Esophagus mucosa (tissue), 1 donor: ENCODE data around the gene SH3PXD2B. TPM values are rescaled to one million over a fixed set of nuclear protein-coding genes. Genes with fewer than 3 reads are reported as not detected.

Experiments used
- total RNA-seq: library from RNA; stranded (reverse); gene quantifications from one replicate; pipeline ENCODE4 v1.2.4, GENCODE V29; 2023
- donor health status: DM: yes; HTN: yes; CAD: no.

SH3PXD2B gene
- total RNA-seq, 1 donor from 2014 or later = 16.5 TPM

Other genes with a start within 250 kb of the SH3PXD2B start
- 7.8 TPM for gene UBTD2, start 170.8 kb downstream of the SH3PXD2B start, total RNA-seq
- gene NEURL1B, start 186.7 kb upstream of the SH3PXD2B start, total RNA-seq = 12.7 TPM